Chondrocyte (in vitro differentiated cells): Measurements from ENCODE around the gene BAHD1. TPM values are rescaled to one million over a fixed set of nuclear protein-coding genes. Genes with fewer than 3 reads are reported as not detected.

Experiments used
- DNase-seq: peaks from one replicate; pipeline ENCODE4 v3.0.0; 2021; ENCODE audit warnings: mixed read lengths, low spot score
- H3K27ac Mint-ChIP-seq: one replicate; pipeline ENCODE4 v1.8.0; 2021; ENCODE audit warnings: mild to moderate bottlenecking, moderate library complexity, mixed read lengths; ENCODE audit not compliant: unreplicated experiment
- H3K27me3 Mint-ChIP-seq: 2 replicates; pipeline ENCODE4 v1.8.0; 2021; ENCODE audit warnings: low read depth, mixed read lengths
- H3K36me3 Mint-ChIP-seq: 2 replicates; pipeline ENCODE4 v1.8.0; 2021; ENCODE audit warnings: low read depth, mixed read lengths
- H3K4me1 Mint-ChIP-seq: 2 replicates; pipeline ENCODE4 v1.8.0; 2021; ENCODE audit warnings: low read depth, mild to moderate bottlenecking, mixed read lengths
- H3K4me3 Mint-ChIP-seq: one replicate; pipeline ENCODE4 v1.8.0; 2021; ENCODE audit warnings: mild to moderate bottlenecking, moderate library complexity, mixed read lengths; ENCODE audit not compliant: unreplicated experiment
- H3K9me3 Mint-ChIP-seq: 2 replicates; pipeline ENCODE4 v1.8.0; 2021; ENCODE audit warnings: low read depth, mixed read lengths
- total RNA-seq: library from RNA; stranded (reverse); gene quantifications from 3 replicates; pipeline ENCODE4 v1.2.1, GENCODE V29; 2021
- TF ChIP-seq, protein P1 (sequence below): fragments of 200-600 bp; sonication (generic); IDR thresholded peaks from 2 replicates; pipeline ENCODE4 v1.5.0; 2021; ENCODE audit warnings: antibody characterized with exemption, mild to moderate bottlenecking, moderate library complexity

Gene BAHD1
- total RNA-seq, 1 donor from 2014 or later, result 24.8 TPM

DNA sequence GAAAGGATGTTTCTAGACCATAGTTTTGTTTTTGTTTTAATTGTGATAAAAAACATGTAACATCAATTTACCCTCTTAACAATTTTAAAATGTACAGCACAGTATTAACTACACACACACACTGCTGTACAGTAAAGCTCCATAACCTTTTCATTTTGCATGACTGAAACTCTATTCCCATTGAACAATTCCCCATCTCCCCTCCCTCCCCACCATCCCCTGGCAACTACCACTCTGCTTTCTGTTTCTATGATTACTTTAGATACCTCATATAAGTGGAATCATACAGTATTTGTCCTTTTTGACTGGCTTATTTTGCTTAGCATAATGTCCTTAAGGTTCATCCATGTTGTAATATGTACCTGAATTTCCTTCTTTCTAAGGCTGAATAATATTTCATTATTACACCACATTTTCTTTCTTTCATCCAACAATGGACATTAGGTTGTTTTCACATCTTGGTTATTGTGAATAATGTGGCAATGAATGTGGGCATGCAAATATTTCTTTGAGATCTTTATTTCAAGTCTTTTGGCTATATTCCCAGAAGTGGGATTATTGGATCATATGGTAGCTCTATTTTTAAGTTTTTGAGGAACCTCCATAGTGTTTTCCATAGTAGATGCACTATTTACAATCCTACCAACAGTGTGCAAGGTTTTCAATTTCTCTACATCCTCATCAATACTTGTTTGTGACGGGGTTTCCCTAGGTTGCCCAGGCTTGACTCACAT lies 40.8 kb downstream of the BAHD1 start:
- H3K27ac Mint-ChIP-seq, result no peak overlapping the region
- TF ChIP-seq, protein P1, sequence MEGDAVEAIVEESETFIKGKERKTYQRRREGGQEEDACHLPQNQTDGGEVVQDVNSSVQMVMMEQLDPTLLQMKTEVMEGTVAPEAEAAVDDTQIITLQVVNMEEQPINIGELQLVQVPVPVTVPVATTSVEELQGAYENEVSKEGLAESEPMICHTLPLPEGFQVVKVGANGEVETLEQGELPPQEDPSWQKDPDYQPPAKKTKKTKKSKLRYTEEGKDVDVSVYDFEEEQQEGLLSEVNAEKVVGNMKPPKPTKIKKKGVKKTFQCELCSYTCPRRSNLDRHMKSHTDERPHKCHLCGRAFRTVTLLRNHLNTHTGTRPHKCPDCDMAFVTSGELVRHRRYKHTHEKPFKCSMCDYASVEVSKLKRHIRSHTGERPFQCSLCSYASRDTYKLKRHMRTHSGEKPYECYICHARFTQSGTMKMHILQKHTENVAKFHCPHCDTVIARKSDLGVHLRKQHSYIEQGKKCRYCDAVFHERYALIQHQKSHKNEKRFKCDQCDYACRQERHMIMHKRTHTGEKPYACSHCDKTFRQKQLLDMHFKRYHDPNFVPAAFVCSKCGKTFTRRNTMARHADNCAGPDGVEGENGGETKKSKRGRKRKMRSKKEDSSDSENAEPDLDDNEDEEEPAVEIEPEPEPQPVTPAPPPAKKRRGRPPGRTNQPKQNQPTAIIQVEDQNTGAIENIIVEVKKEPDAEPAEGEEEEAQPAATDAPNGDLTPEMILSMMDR, result no peak
- H3K4me1 Mint-ChIP-seq, result no peaks in the 10 kb centered on the region
- peaks cover 4% of the 10 kb centered on the region for H3K27me3 Mint-ChIP-seq
- no peaks in the 10 kb centered on the region for H3K36me3 Mint-ChIP-seq
- H3K9me3 Mint-ChIP-seq, result no peaks in the 10 kb centered on the region
- H3K4me3 Mint-ChIP-seq, result no peak overlapping the region
- DNase-seq, result no peak

DNA sequence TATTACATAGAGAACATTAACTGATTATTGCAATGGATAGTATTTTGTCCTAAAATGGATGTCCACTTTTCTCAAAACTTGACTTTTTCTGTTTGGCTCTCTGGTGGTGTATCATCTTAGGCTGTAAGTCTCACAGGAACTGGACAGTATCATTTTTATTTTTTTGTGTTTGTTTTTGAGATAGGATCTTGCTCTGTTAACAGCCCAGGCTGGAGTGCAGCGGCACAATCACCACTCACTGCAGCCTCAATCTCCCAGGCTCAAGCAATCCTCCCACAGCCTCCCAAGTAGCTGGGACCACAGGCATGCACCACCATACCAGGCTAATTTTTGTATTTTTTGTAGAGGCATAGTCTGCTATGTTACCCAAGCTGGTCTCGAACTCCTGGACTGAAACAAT lies 43.2 kb downstream of the BAHD1 start:
- no peak overlapping the region for H3K27ac Mint-ChIP-seq

DNA sequence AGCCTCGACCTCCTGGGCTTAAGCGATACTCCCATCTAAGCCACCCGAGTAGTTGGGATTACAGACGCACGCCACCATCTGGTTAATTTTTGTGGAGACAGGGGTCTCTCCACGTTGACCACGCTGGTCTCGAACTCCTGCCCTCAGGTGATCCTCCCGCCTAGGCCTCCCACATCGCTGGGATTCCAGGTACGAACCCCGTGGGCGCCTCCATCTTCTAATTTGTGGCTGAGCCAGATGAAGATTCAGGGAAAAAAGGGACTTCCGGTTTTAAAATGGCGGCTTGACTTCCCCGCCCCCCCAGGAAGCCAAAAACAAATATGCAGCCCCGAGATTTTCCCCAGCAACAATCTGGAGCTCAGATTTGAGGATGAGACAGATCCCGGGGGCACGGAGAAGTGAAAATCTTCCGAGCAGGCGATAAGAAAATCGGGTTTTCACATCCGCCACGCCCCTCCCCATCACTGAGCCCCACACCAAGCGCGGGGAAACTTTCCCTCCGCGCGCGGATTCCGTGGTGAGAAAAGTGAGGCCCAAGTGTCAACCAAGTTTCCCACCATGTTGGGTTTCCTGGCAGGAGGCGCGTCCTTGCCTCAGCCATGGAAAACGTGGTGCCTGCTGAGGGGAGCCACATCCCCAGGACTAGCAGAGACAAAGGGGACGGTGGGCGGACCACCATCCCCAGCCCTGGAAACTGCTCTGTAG lies 45.5 kb downstream of the BAHD1 start:
- TF ChIP-seq, protein P1, result no peak
- Mint-ChIP-seq H3K4me1 (no peaks in the 10 kb centered on the region), H3K4me3 (no peak overlapping the region), H3K9me3 (no peaks in the 10 kb centered on the region), H3K27ac (no peak overlapping the region), H3K36me3 (no peaks in the 10 kb centered on the region), H3K27me3 (peaks cover 2% of the 10 kb centered on the region)
- DNase-seq, result no peak

More for the DNA sequence above, 43.2 kb downstream of the BAHD1 start:
- Mint-ChIP-seq H3K27me3 (peaks cover 4% of the 10 kb centered on the region), H3K4me1 (no peaks in the 10 kb centered on the region), H3K4me3 (no peak overlapping the region), H3K9me3 (no peaks in the 10 kb centered on the region), H3K36me3 (no peaks in the 10 kb centered on the region)
- TF ChIP-seq, protein P1, result no peak
- no peak for DNase-seq

DNA sequence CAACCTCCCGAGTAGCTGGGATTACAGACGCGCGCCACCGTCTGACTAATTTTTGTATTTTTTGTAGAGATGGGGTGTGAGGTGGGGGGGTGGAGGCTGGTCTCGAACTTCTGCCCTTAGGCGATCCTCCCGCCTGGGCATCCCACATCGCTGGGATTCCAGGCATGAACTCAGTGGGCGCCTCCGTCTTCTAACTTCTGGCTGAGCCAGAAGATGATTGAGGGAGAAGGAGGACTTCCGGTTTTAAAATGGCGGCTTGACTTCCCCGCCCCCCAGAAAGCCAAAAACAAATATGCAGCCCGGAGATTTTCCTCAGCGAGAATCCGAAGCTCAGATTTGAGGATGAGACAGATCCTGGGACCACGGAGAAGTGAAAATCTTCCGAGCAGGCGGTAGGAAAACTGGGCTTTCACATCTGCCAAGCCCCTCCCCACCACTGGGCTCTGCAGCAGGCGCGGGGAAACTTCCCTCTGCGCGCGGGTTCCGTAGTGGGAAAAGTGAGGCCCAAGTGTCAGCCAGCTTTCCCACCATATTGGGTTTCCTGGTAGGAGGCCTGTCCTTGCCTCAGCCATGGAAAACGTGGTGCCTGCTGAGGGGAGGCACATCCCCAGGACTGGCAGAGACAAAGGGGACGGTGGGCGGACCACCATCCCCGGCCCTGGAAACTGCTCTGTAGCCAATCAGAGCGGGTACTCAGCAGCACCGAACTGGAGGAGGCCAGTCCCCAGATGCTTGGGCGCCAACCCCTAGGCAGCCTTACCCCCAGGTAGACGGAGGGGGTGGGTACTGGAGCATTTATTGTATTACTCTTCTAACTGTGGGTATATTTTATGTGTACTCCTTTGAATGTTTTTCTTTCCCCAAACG lies 47.3 kb downstream of the BAHD1 start:
- peaks cover 2% of the 10 kb centered on the region for H3K27me3 Mint-ChIP-seq
- DNase-seq, result no peak
- no peak overlapping the region for H3K4me3 Mint-ChIP-seq
- no peaks in the 10 kb centered on the region for H3K36me3 Mint-ChIP-seq
- no peaks in the 10 kb centered on the region for H3K9me3 Mint-ChIP-seq
- H3K27ac Mint-ChIP-seq, result no peak overlapping the region
- H3K4me1 Mint-ChIP-seq, result no peaks in the 10 kb centered on the region
- TF ChIP-seq, protein P1, result no peak
